T-helper 1 cell treated with Interleukin-12 subunit alpha and Interleukin-12 subunit beta and Interleukin-4 antibody, amounts not matched to agents 30 μg/mL and 1 μg/mL, for 36 hours (primary cell): ENCODE measurements around the gene C4orf50.

Source experiments
- H3K27ac Mint-ChIP-seq: one replicate; pipeline ENCODE4 v1.8.0; 2021; ENCODE audit warnings: mild to moderate bottlenecking, mixed read lengths
- H3K27me3 Mint-ChIP-seq: one replicate; pipeline ENCODE4 v1.8.0; 2021; ENCODE audit warnings: low read depth, mixed read lengths
- H3K36me3 Mint-ChIP-seq: one replicate; pipeline ENCODE4 v1.8.0; 2021; ENCODE audit warnings: low read depth, mixed read lengths
- H3K4me1 Mint-ChIP-seq: one replicate; pipeline ENCODE4 v1.8.0; 2021; ENCODE audit warnings: low read depth, mixed read lengths
- H3K4me3 Mint-ChIP-seq: one replicate; pipeline ENCODE4 v1.8.0; 2021; ENCODE audit warnings: mild to moderate bottlenecking, moderate library complexity, mixed read lengths
- H3K9me3 Mint-ChIP-seq: one replicate; pipeline ENCODE4 v1.8.0; 2021; ENCODE audit warnings: mixed read lengths

The C4orf50 gene

GRCh38 chr4:6018331-6018730, at the start of gene C4orf50:
C4orf50 (minus strand) TSS chr4:6018431.
- Mint-ChIP-seq H3K27ac (no peak within 1 kb of the TSS), H3K36me3 (no peaks in the 10 kb centered on the region), H3K27me3 (no peaks in the 10 kb centered on the region), H3K9me3 (no peaks in the 10 kb centered on the region), H3K4me3 (no peak within 1 kb of the TSS), H3K4me1 (peaks cover 3% of the 10 kb centered on the region)

GRCh38 chr4:6065934-6066590, 47.8 kb upstream of the C4orf50 start:
- Mint-ChIP-seq H3K27me3 (no peaks in the 10 kb centered on the region), H3K9me3 (peaks cover 4% of the 10 kb centered on the region), H3K4me1 (no peaks in the 10 kb centered on the region), H3K4me3 (no peak overlapping the region), H3K36me3 (peaks cover 31% of the 10 kb centered on the region), H3K27ac (no peak overlapping the region)

GRCh38 chr4:6065166-6065565, 46.9 kb upstream of the C4orf50 start:
- H3K9me3 Mint-ChIP-seq = peaks cover 10% of the 10 kb centered on the region
- H3K4me1 Mint-ChIP-seq = no peaks in the 10 kb centered on the region
- H3K4me3 Mint-ChIP-seq = no peak overlapping the region

GRCh38 chr4:6064383-6064782, 46.2 kb upstream of the C4orf50 start:
- Mint-ChIP-seq H3K9me3 (peaks cover 14% of the 10 kb centered on the region), H3K27ac (no peak overlapping the region), H3K36me3 (peaks cover 46% of the 10 kb centered on the region), H3K27me3 (no peaks in the 10 kb centered on the region), H3K4me1 (no peaks in the 10 kb centered on the region), H3K4me3 (no peak overlapping the region)

More at GRCh38 chr4:6065166-6065565, 46.9 kb upstream of the C4orf50 start:
- H3K27ac Mint-ChIP-seq = no peak overlapping the region
- H3K36me3 Mint-ChIP-seq = peaks cover 39% of the 10 kb centered on the region
- no peaks in the 10 kb centered on the region for H3K27me3 Mint-ChIP-seq

- Mint-ChIP-seq H3K4me3 (no peak overlapping the region), H3K36me3 (peaks cover 51% of the 10 kb centered on the region), H3K27me3 (no peaks in the 10 kb centered on the region), H3K9me3 (peaks cover 21% of the 10 kb centered on the region), H3K4me1 (no peaks in the 10 kb centered on the region), H3K27ac (no peak overlapping the region)
Measured at GRCh38 chr4:6063684-6064083, 45.5 kb upstream of the C4orf50 start.

- H3K27ac Mint-ChIP-seq = no peak overlapping the region
- no peaks in the 10 kb centered on the region for H3K27me3 Mint-ChIP-seq
- H3K4me3 Mint-ChIP-seq = no peak overlapping the region
- peaks cover 60% of the 10 kb centered on the region for H3K36me3 Mint-ChIP-seq
- H3K9me3 Mint-ChIP-seq = peaks cover 27% of the 10 kb centered on the region
- H3K4me1 Mint-ChIP-seq = no peaks in the 10 kb centered on the region
Measured at GRCh38 chr4:6062133-6062532, 43.9 kb upstream of the C4orf50 start.

GRCh38 chr4:6059375-6059805, 41.2 kb upstream of the C4orf50 start:
- H3K4me3 Mint-ChIP-seq = no peak overlapping the region
- no peaks in the 10 kb centered on the region for H3K27me3 Mint-ChIP-seq
- H3K27ac Mint-ChIP-seq = no peak overlapping the region
- H3K9me3 Mint-ChIP-seq = peaks cover 27% of the 10 kb centered on the region
- no peaks in the 10 kb centered on the region for H3K4me1 Mint-ChIP-seq
- H3K36me3 Mint-ChIP-seq = peaks cover 58% of the 10 kb centered on the region

GRCh38 chr4:6058531-6059374, 40.5 kb upstream of the C4orf50 start:
- Mint-ChIP-seq H3K9me3 (peaks cover 27% of the 10 kb centered on the region), H3K27me3 (no peaks in the 10 kb centered on the region), H3K4me3 (no peak overlapping the region), H3K36me3 (peaks cover 61% of the 10 kb centered on the region), H3K27ac (no peak overlapping the region), H3K4me1 (no peaks in the 10 kb centered on the region)

GRCh38 chr4:6056976-6057766, 38.9 kb upstream of the C4orf50 start:
- H3K4me1 Mint-ChIP-seq = no peaks in the 10 kb centered on the region
- H3K27me3 Mint-ChIP-seq = no peaks in the 10 kb centered on the region
- no peak overlapping the region for H3K27ac Mint-ChIP-seq
- H3K4me3 Mint-ChIP-seq = no peak overlapping the region
- peaks cover 27% of the 10 kb centered on the region for H3K9me3 Mint-ChIP-seq
- H3K36me3 Mint-ChIP-seq = peaks cover 63% of the 10 kb centered on the region

GRCh38 chr4:6055436-6055835, 37.2 kb upstream of the C4orf50 start:
- Mint-ChIP-seq H3K36me3 (peaks cover 51% of the 10 kb centered on the region), H3K4me3 (no peak overlapping the region), H3K27ac (no peak overlapping the region)

GRCh38 chr4:6055030-6055429, 36.8 kb upstream of the C4orf50 start:
- H3K36me3 Mint-ChIP-seq = peaks cover 48% of the 10 kb centered on the region
- peaks cover 15% of the 10 kb centered on the region for H3K9me3 Mint-ChIP-seq
- no peak overlapping the region for H3K4me3 Mint-ChIP-seq
- no peaks in the 10 kb centered on the region for H3K27me3 Mint-ChIP-seq
- H3K4me1 Mint-ChIP-seq = no peaks in the 10 kb centered on the region
- no peak overlapping the region for H3K27ac Mint-ChIP-seq

More at GRCh38 chr4:6055436-6055835, 37.2 kb upstream of the C4orf50 start:
- Mint-ChIP-seq H3K27me3 (no peaks in the 10 kb centered on the region), H3K4me1 (no peaks in the 10 kb centered on the region), H3K9me3 (peaks cover 20% of the 10 kb centered on the region)

GRCh38 chr4:6054162-6054922, 36.1 kb upstream of the C4orf50 start:
- Mint-ChIP-seq H3K27me3 (no peaks in the 10 kb centered on the region), H3K4me3 (no peak overlapping the region), H3K4me1 (no peaks in the 10 kb centered on the region), H3K27ac (no peak overlapping the region), H3K36me3 (peaks cover 47% of the 10 kb centered on the region), H3K9me3 (peaks cover 13% of the 10 kb centered on the region)

GRCh38 chr4:6052679-6053078, 34.4 kb upstream of the C4orf50 start:
- Mint-ChIP-seq H3K4me1 (no peaks in the 10 kb centered on the region), H3K36me3 (peaks cover 32% of the 10 kb centered on the region), H3K27me3 (no peaks in the 10 kb centered on the region), H3K27ac (no peak overlapping the region), H3K4me3 (no peak overlapping the region), H3K9me3 (no peaks in the 10 kb centered on the region)

- H3K27ac Mint-ChIP-seq = no peak overlapping the region
- peaks cover 26% of the 10 kb centered on the region for H3K36me3 Mint-ChIP-seq
- H3K27me3 Mint-ChIP-seq = no peaks in the 10 kb centered on the region
- H3K4me1 Mint-ChIP-seq = no peaks in the 10 kb centered on the region
- H3K9me3 Mint-ChIP-seq = no peaks in the 10 kb centered on the region
- H3K4me3 Mint-ChIP-seq = no peak overlapping the region
Measured at GRCh38 chr4:6050551-6050950, 32.3 kb upstream of the C4orf50 start.
